Transverse colon (tissue), 4 donors: ENCODE data around the gene PDE2A. TPM values are rescaled to one million over a fixed set of nuclear protein-coding genes. Genes with fewer than 3 reads are reported as not detected.

Experiments
- DNase-seq: peaks from one replicate; pipeline ENCODE4 v3.0.0-alpha.2; 2019
- H3K27ac ChIP-seq, 4 donors: fragments of 200-600 bp; sonication (generic); 2 replicates each; pipeline ENCODE4 v1.5.1; 2016 to 2018; ENCODE audit warnings: inconsistent platforms in 4 of 4
- H3K27me3 ChIP-seq: fragments of 200-600 bp; sonication (generic); 2 replicates; pipeline ENCODE4 v1.5.1; 2017; ENCODE audit warnings: inconsistent platforms
- H3K36me3 ChIP-seq, 4 donors: fragments of 200-600 bp; sonication (generic); 2 replicates each; pipeline ENCODE4 v1.5.1; 2017 to 2019; ENCODE audit warnings: inconsistent platforms in 4 of 4
- H3K4me1 ChIP-seq, 4 donors: fragments of 200-600 bp; sonication (generic); 2 replicates each; pipeline ENCODE4 v1.5.1; 2017 to 2020; ENCODE audit warnings: inconsistent platforms in 4 of 4
- H3K4me3 ChIP-seq, 4 donors: fragments of 200-600 bp; sonication (generic); 1 replicate in 1 of 4; 2 replicates in 3 of 4; pipeline versions ENCODE4 v1.5.1 to v1.6.1; 2017 to 2019; ENCODE audit warnings: inconsistent platforms in 4 of 4
- H3K9me3 ChIP-seq, 2 donors: fragments of 200-600 bp; sonication (generic); 2 replicates each; pipeline ENCODE4 v1.5.1; 2017 to 2019; ENCODE audit warnings: inconsistent platforms in 2 of 2
- CTCF ChIP-seq, 5 experiments: fragments of 200-600 bp in 3 of 5; fragments of 450-650 bp in 2 of 5; sonication (generic) in 3 of 5; IDR thresholded peaks; 1 replicate in 2 of 5; 2 replicates in 3 of 5; pipeline ENCODE4 v1.5.1; 2016 to 2017; ENCODE audit warnings: antibody characterized with exemption in 5 of 5, inconsistent platforms in 3 of 5, mild to moderate bottlenecking in 2 of 5, moderate library complexity in 1 of 5
- EP300 ChIP-seq: sonication (generic); formaldehyde crosslinking; IDR thresholded peaks from one replicate; pipeline ENCODE4 v1.6.1; 2017; ENCODE audit warnings: antibody characterized with exemption, low read depth
- POLR2A ChIP-seq: fragments of 450-650 bp; IDR thresholded peaks from one replicate; pipeline ENCODE4 v1.6.1; 2016; ENCODE audit warnings: antibody characterized with exemption, mild to moderate bottlenecking, moderate library complexity
- POLR2AphosphoS5 ChIP-seq, 3 donors: sonication (generic); formaldehyde crosslinking; IDR thresholded peaks; one replicate each; pipeline ENCODE4 v1.6.1; 2016; ENCODE audit warnings: antibody characterized with exemption in 3 of 3
- WGBS, 2 donors: methylation state at CpG; one replicate each; pipeline ENCODE4 v1.1.5; 2018; ENCODE audit warnings: low coverage in 1 of 2; 5-methylcytosine and 5-hydroxymethylcytosine counted together
- in situ Hi-C, 4 donors: fragments of 200-750 bp; cut with MboI; loops; one replicate each; pipeline versions ENCODE4 v1.15.0 to v1.15.1; 2017; ENCODE audit warnings: low sequenced_read_pairs in 3 of 4, low pct_ligation_motif_present in 1 of 4, low pct_unique_long_range_greater_than_20kb in 1 of 4
- intact Hi-C: fragments of 100-400 bp; cut with DNase I; formaldehyde crosslinking; loops from one replicate; pipeline ENCODE4 v1.15.1; 2023; ENCODE audit warnings: low total_unique reads
- total RNA-seq, 4 donors: library from RNA; depleted of rRNA; stranded (reverse); fragments of >200 nt; gene quantifications; one replicate each; pipeline ENCODE4 v1.1.0, GENCODE V29; 2016

PDE2A gene
- total RNA-seq, 4 donors from 2014 or later: 6.6 to 41.9 (median 17.1) TPM

DNA sequence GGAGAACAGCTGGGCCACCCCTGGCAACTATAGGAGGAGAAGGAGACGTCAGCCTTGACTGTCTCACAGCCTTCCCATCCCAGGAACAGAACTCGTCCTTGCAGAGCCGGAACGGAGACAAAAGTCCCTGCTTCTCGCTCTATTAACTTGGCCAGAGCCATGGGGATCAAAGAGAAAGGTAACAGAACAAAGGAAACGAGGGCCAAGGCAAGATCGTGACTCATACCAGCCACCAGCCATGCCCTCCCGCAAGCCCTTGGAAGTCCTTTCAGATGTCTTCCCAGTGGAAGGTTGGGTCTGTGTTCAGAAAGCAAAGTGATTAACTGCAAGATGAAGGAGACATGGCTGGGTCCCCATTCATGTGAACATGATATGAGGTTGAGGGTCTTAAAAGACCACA is 64.7 kb downstream of the PDE2A start:
- peaks cover 6 to 15% (median 8%) of the 10 kb centered on the region in 4 donors for H3K4me1 ChIP-seq
- WGBS, 2 donors: 61 to 72% methylated on average over 3 to 8 of the region's 8 CpGs
- no peaks in the 10 kb centered on the region for H3K27me3 ChIP-seq
- DNase-seq: no peak
- no peak for TF ChIP-seq CTCF (IDR thresholded peaks at IDR 0.05)
- TF ChIP-seq POLR2A: no peak
- no peak for TF ChIP-seq EP300
- TF ChIP-seq POLR2AphosphoS5 (IDR thresholded peaks at IDR 0.05): no peak
- no peak overlapping the region for H3K4me3 ChIP-seq
- in situ Hi-C loops: no loop called here
- no peaks in the 10 kb centered on the region for H3K36me3 ChIP-seq
- H3K9me3 ChIP-seq: no peaks in the 10 kb centered on the region
- intact Hi-C loops: no loop called here
- no peak overlapping the region for H3K27ac ChIP-seq

GRCh38 chr11:72609045-72609444 is 65.2 kb downstream of the PDE2A start:
- in situ Hi-C loops: no loop called here
- intact Hi-C loops: no loop called here
- Histone ChIP-seq H3K36me3 (no peaks in the 10 kb centered on the region), H3K27me3 (no peaks in the 10 kb centered on the region), H3K9me3 (no peaks in the 10 kb centered on the region), H3K4me1 (peaks cover 2 to 11% (median 5%) of the 10 kb centered on the region in 4 donors), H3K27ac (no peak overlapping the region), H3K4me3 (no peak overlapping the region)
- TF ChIP-seq POLR2AphosphoS5 (IDR thresholded peaks at IDR 0.05): no peak
- no peak for TF ChIP-seq EP300
- peak; percentile 28 to 49 (median 37) for TF ChIP-seq CTCF (IDR thresholded peaks at IDR 0.05)
- no peak for DNase-seq
- WGBS, 2 donors: 73 to 95% methylated on average over 3 to 4 of the region's 4 CpGs

GRCh38 chr11:72607496-72607895 is 66.7 kb downstream of the PDE2A start:
- TF ChIP-seq EP300: no peak
- no peak for TF ChIP-seq POLR2A
- no peak for TF ChIP-seq POLR2AphosphoS5 (IDR thresholded peaks at IDR 0.05)
- TF ChIP-seq CTCF (IDR thresholded peaks at IDR 0.05): no peak
- H3K4me3 ChIP-seq: no peak overlapping the region
- in situ Hi-C loops: no loop called here
- H3K27ac ChIP-seq: no peak overlapping the region
- intact Hi-C loops: no loop called here
- no peak for DNase-seq
- H3K9me3 ChIP-seq: no peaks in the 10 kb centered on the region
- H3K4me1 ChIP-seq: peaks cover 0 to 6% (median 0%) of the 10 kb centered on the region in 4 donors
- 67 to 83% methylated on average over 1 to 2 of the region's 2 CpGs for WGBS, 2 donors
- no peaks in the 10 kb centered on the region for H3K27me3 ChIP-seq
- H3K36me3 ChIP-seq: no peaks in the 10 kb centered on the region

- Histone ChIP-seq H3K4me3 (no peak overlapping the region), H3K27me3 (no peaks in the 10 kb centered on the region), H3K27ac (no peak overlapping the region), H3K4me1 (peaks cover 0 to 6% (median 0%) of the 10 kb centered on the region in 4 donors), H3K9me3 (no peaks in the 10 kb centered on the region), H3K36me3 (no peaks in the 10 kb centered on the region)
- intact Hi-C loops: no loop called here
- no peak for DNase-seq
- in situ Hi-C loops: no loop called here
- no peak for TF ChIP-seq EP300
- no peak for TF ChIP-seq POLR2AphosphoS5 (IDR thresholded peaks at IDR 0.05)
- no peak for TF ChIP-seq CTCF (IDR thresholded peaks at IDR 0.05)
- no peak for TF ChIP-seq POLR2A
- WGBS, 2 donors: 60 to 67% methylated on average over 3 to 13 of the region's 13 CpGs
Observed at GRCh38 chr11:72606748-72607468, 67.3 kb downstream of the PDE2A start.
